HS-27A (cell line): ENCODE data around the gene LRRK1.

ENCODE experiments used
- DNase-seq: peaks from one replicate; pipeline ENCODE4 v3.0.0-alpha.2; 2012; ENCODE audit warnings: low read depth, missing footprints

Gene LRRK1

DNA sequence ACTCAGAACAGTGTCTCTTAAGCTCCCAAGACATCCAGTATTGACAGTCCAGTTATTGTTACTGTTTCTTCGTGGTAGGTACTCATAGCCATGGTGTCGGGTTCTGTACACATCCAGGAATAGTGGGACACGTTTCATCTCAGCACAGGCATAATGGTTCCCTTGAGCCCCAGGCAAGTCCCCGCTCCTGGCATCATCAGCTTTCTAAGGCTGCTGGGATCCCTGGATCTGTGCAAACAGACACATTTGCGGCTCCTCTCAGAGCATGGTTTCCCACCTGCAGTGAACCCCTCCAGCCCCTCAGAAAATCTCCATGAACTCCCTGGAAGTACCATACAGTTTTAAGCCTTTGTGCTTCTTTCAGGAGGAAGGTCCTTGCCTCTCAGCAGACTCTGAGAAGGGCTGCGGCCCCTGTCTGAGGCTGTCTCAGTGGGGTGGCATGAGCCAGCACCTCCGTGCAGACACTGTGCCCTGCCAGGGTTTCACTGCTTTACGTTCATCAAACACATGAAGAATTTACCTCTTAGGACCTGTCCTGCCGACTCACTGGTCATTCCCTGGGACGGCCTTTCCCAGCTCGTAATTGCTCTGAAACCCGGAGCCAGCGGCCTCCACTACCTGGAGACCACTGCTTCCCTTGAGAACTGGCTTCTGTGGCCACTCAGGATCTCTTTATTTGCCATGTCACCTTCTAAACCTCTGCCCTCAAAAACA is 124.9 kb downstream of the LRRK1 start:
- no peak for DNase-seq

GRCh38 chr15:101044625-101045235 is 125.6 kb downstream of the LRRK1 start:
- DNase-seq, result no peak

- no peak for DNase-seq
Observed at GRCh38 chr15:101045236-101045646, 126.1 kb downstream of the LRRK1 start.

GRCh38 chr15:101045835-101046691 is 126.9 kb downstream of the LRRK1 start:
- DNase-seq, result no peak

- DNase-seq, result no peak
Observed at GRCh38 chr15:101046826-101047225, 127.7 kb downstream of the LRRK1 start.

DNA sequence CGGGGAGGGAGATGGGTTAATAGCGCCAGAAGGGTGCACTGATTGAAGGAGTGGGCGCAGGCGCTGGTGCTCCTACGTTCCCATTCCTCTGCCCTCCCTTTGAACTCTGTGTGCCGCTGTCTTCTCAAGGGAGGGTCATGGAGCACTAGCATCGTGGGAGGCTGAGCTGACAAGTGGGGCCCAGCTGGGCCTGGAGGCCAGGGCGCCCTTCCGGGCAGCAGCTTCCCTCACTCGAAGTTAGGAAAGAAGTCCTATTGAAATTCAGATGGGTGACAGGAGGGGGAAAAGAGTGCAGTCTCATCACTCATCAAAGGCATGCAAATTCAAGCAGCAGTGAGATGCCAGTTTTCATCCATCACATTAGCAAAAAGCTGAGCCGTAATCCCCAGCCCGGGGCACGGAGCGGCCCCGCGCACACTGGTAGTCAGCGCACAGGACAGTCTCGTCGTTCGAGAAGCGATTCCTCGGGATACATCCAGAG is 128.2 kb downstream of the LRRK1 start:
- no peak for DNase-seq

DNA sequence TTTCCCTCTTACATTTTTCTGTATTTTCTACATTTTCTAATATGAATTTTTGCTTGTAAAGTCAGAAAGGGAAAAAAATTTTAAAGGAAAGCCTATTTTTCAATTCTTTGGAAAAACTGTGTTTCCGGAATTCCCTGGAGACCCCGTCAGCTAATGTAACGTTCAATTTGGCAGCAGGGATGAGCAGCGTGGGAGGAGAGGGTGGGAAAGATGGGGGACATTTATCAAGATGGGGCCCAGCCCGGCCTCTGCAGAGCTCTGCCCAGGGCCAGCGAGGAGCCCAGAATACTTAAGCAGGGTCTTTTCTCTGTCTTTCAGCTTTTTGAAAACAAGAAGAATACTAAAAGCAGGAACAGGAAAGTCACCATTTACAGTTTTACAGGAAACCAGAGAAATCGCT is 129.0 kb downstream of the LRRK1 start:
- DNase-seq, result no peak

DNA sequence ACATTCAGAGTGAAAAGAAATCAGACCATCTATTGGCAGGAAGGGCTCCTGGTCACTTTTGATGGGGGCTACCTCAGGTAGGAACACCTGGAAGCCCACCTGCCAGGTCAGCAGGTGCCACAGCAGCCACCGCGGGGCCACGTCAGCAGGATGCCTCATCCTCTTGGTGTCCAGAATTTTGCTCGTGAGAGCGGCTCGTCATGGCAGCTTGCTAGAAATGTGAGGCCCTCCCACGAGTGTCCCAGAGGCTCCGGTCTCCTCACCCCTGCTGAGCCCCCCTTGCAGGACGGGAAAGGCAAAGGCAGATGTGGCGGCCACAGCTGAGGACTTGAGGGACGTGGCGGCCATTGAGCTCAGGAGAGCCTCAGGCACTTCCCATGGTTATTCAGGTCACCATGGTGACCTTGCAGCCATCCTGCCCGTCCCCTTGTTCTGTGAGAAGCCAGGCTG is 129.4 kb downstream of the LRRK1 start:
- DNase-seq, result no peak

GRCh38 chr15:101049282-101049681 is 130.1 kb downstream of the LRRK1 start:
- DNase-seq, result no peak

DNA sequence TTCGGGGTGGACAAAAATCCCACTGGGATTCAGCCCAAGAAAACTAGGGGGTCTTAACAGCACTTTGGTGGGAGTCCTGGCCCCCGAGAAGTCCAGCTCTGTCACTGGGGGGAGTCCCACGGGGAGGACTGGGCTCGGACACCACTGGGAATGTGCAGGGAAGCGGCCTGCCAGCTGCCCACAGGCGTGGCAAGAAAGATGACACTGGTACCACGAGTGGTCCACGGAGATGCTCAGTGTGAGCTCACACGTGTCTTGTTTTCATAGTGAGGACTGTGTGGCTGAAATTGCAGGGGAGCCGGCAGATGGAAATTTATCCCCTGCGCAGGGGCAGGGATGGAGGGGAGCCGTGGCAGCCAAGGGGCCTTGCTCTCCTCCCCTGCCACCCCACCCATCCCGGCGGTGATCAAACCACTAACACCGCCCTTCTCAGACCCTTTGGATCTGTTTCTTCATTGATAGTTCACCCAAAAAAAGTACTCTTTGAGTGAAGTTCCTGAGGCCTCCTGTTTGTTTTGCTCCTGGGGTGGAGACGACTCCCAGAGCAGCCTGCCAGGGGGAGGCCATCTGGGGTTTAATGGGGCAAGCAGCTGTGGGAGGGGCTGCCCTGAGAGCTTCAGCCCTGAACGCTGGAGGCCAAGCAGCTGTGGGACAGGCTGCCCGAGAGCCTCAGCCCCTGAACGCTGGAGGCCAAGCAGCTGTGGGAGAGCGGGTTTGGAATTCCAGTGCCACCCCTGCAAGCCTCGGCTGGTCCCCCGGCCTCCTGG is 130.9 kb downstream of the LRRK1 start:
- DNase-seq, result no peak

DNA sequence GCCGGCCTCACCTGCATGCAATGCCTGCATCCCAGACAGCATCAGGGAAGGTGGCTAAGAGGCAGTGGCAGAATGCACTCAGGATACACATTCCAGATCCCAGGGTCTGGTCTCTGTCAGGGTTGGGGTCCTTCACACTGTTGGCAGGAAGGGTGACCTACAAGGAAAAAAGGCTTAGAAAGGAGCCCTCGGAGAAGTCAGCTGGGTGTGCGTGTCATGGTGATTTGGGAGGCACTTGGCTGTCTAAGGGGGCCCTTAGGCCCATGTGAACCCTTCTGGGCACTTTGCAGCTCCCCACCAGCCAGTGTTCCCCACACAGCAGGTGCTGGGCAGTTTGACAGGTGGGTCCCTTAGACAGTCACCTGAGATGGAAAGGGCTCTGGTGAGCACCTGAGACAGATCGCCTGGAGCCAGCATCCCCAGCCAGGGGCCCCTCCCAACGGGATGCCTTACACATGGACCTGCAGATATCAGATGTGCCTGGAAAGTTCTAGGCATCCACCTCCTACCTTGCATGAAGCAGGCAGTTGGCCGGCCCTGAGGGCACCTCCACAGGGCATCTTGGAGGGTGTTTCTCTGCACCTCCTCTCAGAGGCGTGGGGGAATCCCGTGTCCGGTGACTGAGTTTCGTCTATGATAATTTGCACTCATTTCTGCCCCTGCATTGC is 131.6 kb downstream of the LRRK1 start:
- DNase-seq, result no peak

GRCh38 chr15:101051291-101052030 is 132.3 kb downstream of the LRRK1 start:
- DNase-seq, result no peak

DNA sequence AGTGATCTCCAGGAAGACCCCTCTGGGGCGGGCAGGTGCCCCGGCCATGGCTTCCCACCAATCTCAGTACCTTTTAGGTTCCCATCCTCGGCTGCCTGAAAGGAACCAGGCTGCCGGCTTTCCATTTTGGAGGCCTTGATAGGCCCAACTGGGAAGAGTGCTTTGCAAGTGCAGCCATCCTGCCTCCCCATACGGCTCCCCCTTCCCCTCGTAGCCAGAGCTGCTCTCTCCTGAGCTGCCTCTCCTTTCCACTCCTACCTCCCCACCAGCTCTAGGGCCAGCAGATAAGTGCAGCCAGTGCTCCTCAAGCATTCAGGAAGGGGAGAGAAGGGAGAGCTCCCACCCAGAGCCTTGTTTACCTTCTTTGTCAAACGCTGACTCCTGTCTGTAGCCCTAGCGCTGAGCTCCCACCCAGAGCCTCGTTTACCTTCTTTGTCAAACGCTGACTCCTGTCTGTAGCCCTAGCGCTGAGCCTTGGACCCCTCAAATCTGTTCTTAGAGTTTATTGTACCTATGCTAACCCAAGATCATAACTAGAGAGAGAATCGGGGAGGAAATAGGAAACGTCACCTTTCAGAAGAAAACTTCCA is 133.0 kb downstream of the LRRK1 start:
- no peak for DNase-seq

DNA sequence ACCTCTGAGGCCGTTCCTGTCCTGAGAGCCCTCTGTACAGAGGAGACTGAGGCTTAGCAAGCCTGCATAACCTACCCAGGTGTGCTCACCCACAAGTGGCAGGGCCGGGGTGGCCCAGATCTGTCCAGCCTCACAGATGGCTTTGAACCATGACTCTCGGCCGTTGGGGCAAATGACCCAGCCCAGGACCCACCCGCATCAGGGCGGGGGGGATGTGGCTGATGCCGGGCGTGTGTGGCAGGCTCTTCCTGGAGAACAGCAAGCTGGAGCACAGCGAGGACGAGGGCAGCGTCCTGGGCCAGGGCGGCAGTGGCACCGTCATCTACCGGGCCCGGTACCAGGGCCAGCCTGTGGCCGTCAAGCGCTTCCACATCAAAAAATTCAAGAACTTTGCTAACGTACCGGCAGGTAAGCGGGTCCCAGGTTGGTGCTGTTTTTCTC is 133.5 kb downstream of the LRRK1 start:
- no peak for DNase-seq

- DNase-seq, result no peak
Observed at GRCh38 chr15:101053261-101053660, 134.1 kb downstream of the LRRK1 start.

DNA sequence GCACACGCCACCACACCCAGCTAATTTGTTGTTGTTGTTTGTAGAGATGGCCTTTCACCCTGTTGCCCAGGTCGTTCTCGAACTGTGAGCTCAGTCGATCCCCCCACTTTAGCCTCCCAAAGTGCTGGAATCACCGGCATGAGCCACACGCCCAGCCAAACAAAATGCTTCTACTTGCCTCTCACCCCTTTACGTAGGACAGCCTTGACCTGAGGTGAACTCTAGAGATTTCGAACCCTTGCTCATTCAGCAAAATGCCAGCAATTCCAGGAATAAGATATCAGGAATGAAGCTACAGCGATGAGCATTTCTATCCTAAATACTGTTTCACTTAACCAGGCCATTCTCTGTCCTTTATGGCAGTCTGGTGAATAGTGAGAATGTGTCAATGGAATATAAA is 135.0 kb downstream of the LRRK1 start:
- no peak for DNase-seq

DNA sequence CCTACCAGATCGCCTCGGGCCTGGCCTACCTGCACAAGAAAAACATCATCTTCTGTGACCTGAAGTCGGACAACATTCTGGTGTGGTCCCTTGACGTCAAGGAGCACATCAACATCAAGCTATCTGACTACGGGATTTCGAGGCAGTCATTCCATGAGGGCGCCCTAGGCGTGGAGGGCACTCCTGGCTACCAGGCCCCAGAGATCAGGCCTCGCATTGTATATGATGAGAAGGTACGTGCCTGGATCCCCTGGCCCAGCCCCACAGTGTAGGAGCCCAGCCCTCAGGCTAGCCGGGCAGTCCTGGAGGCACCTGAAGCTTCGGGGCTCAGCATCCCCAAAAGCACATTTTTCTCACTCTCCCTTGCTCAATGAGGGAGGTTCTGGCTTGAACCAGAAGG is 135.8 kb downstream of the LRRK1 start:
- DNase-seq, result no peak

- no peak for DNase-seq
Observed at GRCh38 chr15:101055411-101055810, 136.3 kb downstream of the LRRK1 start.

- DNase-seq, result no peak
Observed at GRCh38 chr15:101056366-101057334, 137.5 kb downstream of the LRRK1 start.
